ENCODE data around the gene OR4F6.
"Not testable (repeated sequence)": the region's sequence is repeated elsewhere in the genome, so short reads cannot be mapped to it uniquely, and the experiment has no call there.

OR4F6 gene

DNA sequence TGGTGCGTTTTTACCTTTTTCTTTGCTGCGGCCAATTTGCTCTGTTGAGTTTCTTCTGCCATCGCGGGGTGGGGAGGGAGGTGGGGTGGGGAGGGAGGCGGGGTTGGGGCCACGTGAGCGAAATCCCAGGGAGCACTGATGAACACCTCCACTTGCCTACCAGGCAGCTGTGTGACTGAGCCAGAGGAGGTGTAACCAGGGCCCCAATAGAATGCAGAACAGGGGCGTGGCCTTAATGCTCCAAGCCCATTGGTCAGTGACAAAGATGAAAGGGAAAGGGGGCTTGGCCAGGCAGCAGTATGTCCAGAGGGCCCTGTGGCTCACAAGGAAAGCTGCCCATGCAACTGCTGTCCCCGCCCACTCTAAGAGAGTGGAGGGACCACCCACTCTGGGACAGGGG lies 21.4 kb upstream of the OR4F6 start:
- no peak for DNase-seq (ENCODE audit: low read depth)
- in situ Hi-C loops (cut with HindIII; ENCODE audit: low sequenced_read_pairs): no loop called here
- no peak overlapping the region for H3K4me3 ChIP-seq (ENCODE audit: low read depth, low read length)
- TF ChIP-seq, protein P1, sequence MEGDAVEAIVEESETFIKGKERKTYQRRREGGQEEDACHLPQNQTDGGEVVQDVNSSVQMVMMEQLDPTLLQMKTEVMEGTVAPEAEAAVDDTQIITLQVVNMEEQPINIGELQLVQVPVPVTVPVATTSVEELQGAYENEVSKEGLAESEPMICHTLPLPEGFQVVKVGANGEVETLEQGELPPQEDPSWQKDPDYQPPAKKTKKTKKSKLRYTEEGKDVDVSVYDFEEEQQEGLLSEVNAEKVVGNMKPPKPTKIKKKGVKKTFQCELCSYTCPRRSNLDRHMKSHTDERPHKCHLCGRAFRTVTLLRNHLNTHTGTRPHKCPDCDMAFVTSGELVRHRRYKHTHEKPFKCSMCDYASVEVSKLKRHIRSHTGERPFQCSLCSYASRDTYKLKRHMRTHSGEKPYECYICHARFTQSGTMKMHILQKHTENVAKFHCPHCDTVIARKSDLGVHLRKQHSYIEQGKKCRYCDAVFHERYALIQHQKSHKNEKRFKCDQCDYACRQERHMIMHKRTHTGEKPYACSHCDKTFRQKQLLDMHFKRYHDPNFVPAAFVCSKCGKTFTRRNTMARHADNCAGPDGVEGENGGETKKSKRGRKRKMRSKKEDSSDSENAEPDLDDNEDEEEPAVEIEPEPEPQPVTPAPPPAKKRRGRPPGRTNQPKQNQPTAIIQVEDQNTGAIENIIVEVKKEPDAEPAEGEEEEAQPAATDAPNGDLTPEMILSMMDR (IDR thresholded peaks at IDR 0.05; ENCODE audit: low read depth, low read length, missing control alignments): no peak

DNA sequence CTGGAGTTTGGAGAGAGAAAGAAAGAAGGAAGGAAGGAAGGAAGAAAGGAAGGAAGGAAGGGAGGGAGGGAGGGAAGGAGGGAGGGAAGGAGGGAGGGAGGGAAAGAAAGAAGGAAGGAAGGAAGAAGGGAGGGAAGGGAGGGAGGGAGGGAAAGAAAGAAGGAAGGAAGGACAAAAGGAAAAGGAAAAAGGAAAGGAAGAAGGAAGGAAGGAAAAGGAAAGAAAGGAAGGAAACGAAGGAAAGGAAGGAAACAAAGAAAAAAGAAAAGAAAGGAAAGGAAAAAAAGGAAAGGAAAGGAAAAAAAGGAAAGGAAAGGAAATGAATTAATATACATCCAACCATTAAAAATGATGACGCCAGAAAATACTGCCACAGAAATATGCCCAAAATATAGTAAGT lies 18.7 kb upstream of the OR4F6 start:
- in situ Hi-C loops (cut with HindIII; ENCODE audit: low sequenced_read_pairs): no loop called here
- TF ChIP-seq, protein P1 (IDR thresholded peaks at IDR 0.05; ENCODE audit: low read depth, low read length, missing control alignments): no peak

DNA sequence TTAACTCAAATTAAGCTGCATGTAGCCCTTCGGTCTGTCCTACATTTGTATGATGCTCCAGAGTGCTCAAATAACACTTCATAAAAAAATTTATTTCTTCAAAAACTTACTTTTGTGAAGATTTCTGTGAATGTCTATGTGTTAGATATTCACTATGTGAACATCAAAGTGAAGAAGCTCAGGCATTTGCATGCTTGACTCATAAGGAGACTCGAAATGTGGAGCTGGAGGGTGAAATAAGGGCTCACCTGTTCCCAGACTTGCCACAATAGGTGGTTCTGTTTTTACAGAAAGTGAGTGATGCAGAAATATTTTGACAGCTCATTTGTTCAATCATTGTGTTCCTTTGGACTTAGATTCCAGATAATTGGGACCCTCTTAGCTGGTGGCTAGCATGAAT lies 16.9 kb upstream of the OR4F6 start:
- H3K4me3 ChIP-seq (ENCODE audit: low read depth, low read length); in situ Hi-C loops (cut with HindIII; ENCODE audit: low sequenced_read_pairs); DNase-seq (ENCODE audit: low read depth): not testable (repeated sequence)

More for the DNA sequence above, 18.7 kb upstream of the OR4F6 start:
- DNase-seq (ENCODE audit: low read depth): no peak
- no peak overlapping the region for H3K4me3 ChIP-seq (ENCODE audit: low read depth, low read length)

DNA sequence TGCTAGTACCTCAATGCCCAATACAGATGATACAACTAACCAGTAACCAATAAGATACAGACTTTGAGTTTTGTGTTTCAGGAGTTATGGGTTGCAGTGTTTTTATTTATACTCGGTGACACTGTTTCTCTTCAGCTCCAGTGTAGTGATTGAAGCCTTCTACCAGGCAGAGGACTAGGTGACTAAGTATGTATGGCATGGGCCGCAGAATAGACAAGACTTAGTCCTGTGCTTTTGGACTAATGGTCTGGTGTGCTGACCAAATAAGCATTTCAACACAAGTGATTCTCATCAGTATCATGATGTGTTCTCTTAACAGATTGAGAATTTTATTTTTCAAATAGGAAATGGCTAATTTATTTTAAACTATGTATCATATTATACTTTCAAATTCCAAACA lies 15.3 kb upstream of the OR4F6 start:
- DNase-seq (ENCODE audit: low read depth); H3K4me3 ChIP-seq (ENCODE audit: low read depth, low read length); in situ Hi-C loops (cut with HindIII; ENCODE audit: low sequenced_read_pairs): not testable (repeated sequence)

DNA sequence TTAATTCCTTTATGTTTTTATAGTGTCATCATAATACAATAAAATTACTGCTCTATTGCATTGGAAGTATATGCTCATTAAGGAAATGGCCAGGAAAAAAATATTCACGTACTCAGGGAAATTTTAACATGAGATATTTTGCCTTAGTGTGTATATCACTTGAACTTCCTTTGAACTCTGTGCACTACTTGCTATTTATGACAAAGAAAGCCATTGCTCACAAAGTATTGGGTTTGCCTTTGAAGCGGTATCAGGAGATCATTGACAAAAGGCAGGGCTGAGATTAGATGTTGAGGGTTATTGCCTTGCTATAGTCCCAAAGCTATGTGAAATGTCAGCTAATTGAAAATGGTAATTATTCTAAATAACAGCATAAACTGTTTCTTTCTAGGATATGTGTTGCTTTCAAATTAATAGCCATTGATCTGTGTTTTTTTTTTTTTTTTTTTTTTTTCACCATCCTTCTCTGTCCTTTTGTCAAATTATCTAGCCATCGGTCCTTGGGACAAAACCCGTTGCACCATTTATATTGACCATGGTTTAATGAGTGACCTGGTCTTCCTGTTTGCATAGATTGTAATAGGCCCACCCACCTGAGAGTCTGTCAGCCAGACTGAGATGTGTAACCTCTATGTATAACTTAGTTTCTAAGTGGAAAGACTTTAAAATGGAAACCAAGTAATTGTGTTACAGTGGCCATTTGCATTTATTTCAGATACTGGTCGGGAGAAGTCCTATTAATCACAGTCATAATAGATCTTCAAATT lies 14.6 kb upstream of the OR4F6 start:
- in situ Hi-C loops (cut with HindIII; ENCODE audit: low sequenced_read_pairs); H3K4me3 ChIP-seq (ENCODE audit: low read depth, low read length): not testable (repeated sequence)

DNA sequence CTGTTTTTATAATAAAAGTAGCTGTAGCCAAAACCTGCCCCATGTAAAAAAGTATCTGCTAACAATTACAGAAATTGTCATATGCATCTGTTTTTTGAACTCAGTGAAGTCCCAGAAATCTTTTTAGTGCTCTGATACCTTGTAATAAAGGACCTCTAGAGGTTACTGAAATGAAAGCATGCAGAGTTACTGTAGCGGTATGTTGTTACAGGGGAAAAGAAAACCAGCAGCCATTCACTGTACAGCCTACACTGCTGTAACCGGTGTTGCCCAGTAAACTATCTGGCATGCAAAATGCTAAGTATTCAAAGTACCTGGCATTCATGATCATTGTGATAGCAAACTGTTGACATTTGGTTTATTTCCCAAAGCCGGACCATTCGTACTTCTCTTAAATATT lies 12.6 kb upstream of the OR4F6 start:
- H3K4me3 ChIP-seq (ENCODE audit: low read depth, low read length); in situ Hi-C loops (cut with HindIII; ENCODE audit: low sequenced_read_pairs); DNase-seq (ENCODE audit: low read depth): not testable (repeated sequence)

More for the DNA sequence above, 14.6 kb upstream of the OR4F6 start:
- DNase-seq (ENCODE audit: low read depth): not testable (repeated sequence)

DNA sequence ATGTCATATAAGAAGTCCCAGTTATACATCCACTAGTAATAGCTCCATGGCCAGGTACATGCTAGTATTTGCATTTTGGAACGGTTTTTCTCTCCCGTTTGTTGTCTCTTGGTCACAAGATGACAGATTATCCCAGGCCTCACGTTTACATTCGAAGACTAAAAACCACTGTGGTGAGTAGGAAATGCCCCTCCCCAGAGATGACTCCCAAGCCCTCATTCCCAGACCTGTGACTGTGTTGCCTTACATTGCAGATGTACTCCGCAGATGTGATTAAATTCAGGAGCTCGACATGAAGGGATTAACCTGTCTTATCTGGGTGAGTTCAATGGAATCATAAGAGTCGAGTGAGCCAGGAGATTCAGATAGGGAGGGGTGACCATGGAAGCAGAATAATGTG lies 9.3 kb upstream of the OR4F6 start:
- DNase-seq (ENCODE audit: low read depth); in situ Hi-C loops (cut with HindIII; ENCODE audit: low sequenced_read_pairs); H3K4me3 ChIP-seq (ENCODE audit: low read depth, low read length): not testable (repeated sequence)

DNA sequence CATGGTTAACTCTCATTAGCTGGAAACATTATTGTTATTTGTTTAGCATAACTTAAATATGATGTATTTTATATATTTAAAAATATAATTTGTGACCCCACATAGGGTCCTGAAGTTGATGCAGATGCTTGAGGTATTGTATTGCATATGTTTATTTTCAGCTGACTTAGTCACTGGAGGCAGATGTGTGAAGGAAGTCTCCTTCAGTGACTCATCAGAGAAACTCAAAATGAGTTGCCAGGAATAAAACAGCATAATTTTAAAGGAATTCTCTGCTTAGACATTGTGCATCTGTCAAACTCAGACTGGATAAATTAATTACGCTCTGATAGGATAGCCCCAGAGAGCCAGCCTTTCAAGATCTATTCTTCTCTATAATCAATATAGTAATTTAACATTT lies 7.9 kb upstream of the OR4F6 start:
- TF ChIP-seq, protein P1 (IDR thresholded peaks at IDR 0.05; ENCODE audit: low read depth, low read length, missing control alignments): no peak
- DNase-seq (ENCODE audit: low read depth): no peak
- H3K4me3 ChIP-seq (ENCODE audit: low read depth, low read length): no peak overlapping the region

DNA sequence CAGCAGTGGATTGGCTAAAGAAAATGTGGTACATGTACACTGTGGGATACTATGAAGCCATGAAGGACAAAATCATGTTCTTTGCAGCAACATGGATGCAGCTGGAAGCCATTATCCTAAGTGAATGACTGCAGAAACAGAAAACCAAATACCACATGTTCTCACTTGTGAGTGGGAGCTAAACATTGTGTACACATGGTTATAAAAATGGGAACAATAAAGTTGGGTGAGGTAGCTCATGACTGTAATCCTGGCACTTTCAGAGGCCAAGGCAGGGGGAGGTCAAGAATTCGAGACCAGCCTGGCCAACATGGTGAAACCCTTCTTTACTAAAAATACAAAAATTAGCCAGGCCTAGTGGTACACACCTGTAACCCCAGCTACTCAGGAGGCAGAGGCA lies 3.6 kb upstream of the OR4F6 start:
- no peak for DNase-seq (ENCODE audit: low read depth)
- in situ Hi-C loops (cut with HindIII; ENCODE audit: low sequenced_read_pairs): no loop called here
- H3K4me3 ChIP-seq (ENCODE audit: low read depth, low read length): no peak overlapping the region
- TF ChIP-seq, protein P1 (IDR thresholded peaks at IDR 0.05; ENCODE audit: low read depth, low read length, missing control alignments): no peak

More for the DNA sequence above, 7.9 kb upstream of the OR4F6 start:
- in situ Hi-C loops (cut with HindIII; ENCODE audit: low sequenced_read_pairs): no loop called here
